Osteoblast (primary cell): ENCODE results near the gene RREB1. TPM values are rescaled to one million over a fixed set of nuclear protein-coding genes. Genes with fewer than 3 reads are reported as not detected.
A peak's percentile ranks its signal among the peaks of the same experiment; 100 is the strongest.

Experiments used
- DNase-seq: peaks from one replicate; pipeline ENCODE4 v3.0.0; 2011; ENCODE audit warnings: low spot score, mixed read lengths; ENCODE audit not compliant: insufficient read length; ENCODE audit errors: missing footprints
- H2AFZ ChIP-seq: 2 replicates; pipeline ENCODE4 v1.6.0; 2011; ENCODE audit warnings: mild to moderate bottlenecking, low read length
- H3K27ac ChIP-seq: 2 replicates; pipeline ENCODE4 v1.5.1; 2011; ENCODE audit warnings: mild to moderate bottlenecking, low read depth, low read length, moderate library complexity
- H3K27me3 ChIP-seq: 2 replicates; pipeline ENCODE4 v1.6.0; 2012; ENCODE audit warnings: mild to moderate bottlenecking, control low read depth, inconsistent platforms, low read length, moderate library complexity; ENCODE audit not compliant: insufficient read depth
- H3K36me3 ChIP-seq: 2 replicates; pipeline ENCODE4 v1.5.1; 2011; ENCODE audit warnings: mild to moderate bottlenecking, low read length, control low read depth, moderate library complexity; ENCODE audit not compliant: insufficient read depth
- H3K4me1 ChIP-seq: 2 replicates; pipeline ENCODE4 v1.5.1; 2011; ENCODE audit warnings: mild to moderate bottlenecking, low read length, control low read depth, moderate library complexity; ENCODE audit not compliant: insufficient read depth
- H3K4me2 ChIP-seq: 2 replicates; pipeline ENCODE4 v1.6.0; 2011; ENCODE audit warnings: mild to moderate bottlenecking, low read length; ENCODE audit not compliant: insufficient read depth
- H3K4me3 ChIP-seq: fragments of 200-600 bp; sonication (generic); 3 replicates; pipeline ENCODE4 v1.5.1; 2012; ENCODE audit warnings: mild to moderate bottlenecking, low read length, inconsistent platforms; ENCODE audit not compliant: insufficient read depth
- H3K79me2 ChIP-seq: 2 replicates; pipeline ENCODE4 v1.6.0; 2012; ENCODE audit warnings: mild to moderate bottlenecking, low read length, control low read depth, inconsistent platforms; ENCODE audit not compliant: insufficient read depth
- H3K9me3 ChIP-seq: 2 replicates; pipeline ENCODE4 v1.5.1; 2011; ENCODE audit warnings: low read depth, low read length, control low read depth
- H4K20me1 ChIP-seq: 2 replicates; pipeline ENCODE4 v1.6.0; 2012; ENCODE audit warnings: mild to moderate bottlenecking, low read length, control low read depth; ENCODE audit not compliant: insufficient read depth
- total RNA-seq: library from RNA; depleted of rRNA; stranded (reverse); fragments of >200 nt; gene quantifications from 2 replicates; pipeline ENCODE4 v1.2.3, GENCODE V29; 2012
- TF ChIP-seq, protein P1 (sequence below): IDR thresholded peaks from 2 replicates; pipeline ENCODE4 v1.5.1; 2011; ENCODE audit warnings: mild to moderate bottlenecking, low read depth, low read length, moderate library complexity; ENCODE audit errors: extremely low read depth

Gene RREB1
- total RNA-seq, 1 donor, result 29.3 TPM

DNA sequence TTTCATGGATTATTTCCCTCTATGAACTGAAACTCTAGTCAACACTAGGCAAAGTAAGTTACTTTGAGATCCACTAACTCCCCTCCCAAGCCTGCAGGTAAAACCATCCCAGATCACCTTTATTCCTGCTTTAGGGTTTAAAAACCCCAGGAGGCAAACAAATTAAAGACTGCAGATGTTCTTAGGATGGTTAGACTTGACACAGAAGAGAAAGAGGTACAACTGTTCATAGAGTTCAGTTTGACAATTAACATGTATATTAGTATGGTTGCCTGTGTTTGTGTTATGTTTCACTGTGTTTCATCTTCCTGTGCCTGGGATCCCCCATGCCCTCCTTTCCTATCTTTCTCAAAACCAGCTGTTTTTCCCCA lies 53.5 kb downstream of the RREB1 start:
- no peak overlapping the region for H3K4me2 ChIP-seq
- H4K20me1 ChIP-seq, result peaks cover 18% of the 10 kb centered on the region
- H3K9me3 ChIP-seq, result no peaks in the 10 kb centered on the region
- H3K27ac ChIP-seq, result no peak overlapping the region
- no peak for DNase-seq
- TF ChIP-seq, protein P1, sequence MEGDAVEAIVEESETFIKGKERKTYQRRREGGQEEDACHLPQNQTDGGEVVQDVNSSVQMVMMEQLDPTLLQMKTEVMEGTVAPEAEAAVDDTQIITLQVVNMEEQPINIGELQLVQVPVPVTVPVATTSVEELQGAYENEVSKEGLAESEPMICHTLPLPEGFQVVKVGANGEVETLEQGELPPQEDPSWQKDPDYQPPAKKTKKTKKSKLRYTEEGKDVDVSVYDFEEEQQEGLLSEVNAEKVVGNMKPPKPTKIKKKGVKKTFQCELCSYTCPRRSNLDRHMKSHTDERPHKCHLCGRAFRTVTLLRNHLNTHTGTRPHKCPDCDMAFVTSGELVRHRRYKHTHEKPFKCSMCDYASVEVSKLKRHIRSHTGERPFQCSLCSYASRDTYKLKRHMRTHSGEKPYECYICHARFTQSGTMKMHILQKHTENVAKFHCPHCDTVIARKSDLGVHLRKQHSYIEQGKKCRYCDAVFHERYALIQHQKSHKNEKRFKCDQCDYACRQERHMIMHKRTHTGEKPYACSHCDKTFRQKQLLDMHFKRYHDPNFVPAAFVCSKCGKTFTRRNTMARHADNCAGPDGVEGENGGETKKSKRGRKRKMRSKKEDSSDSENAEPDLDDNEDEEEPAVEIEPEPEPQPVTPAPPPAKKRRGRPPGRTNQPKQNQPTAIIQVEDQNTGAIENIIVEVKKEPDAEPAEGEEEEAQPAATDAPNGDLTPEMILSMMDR, result no peak
- H3K79me2 ChIP-seq, result peaks cover 95% of the 10 kb centered on the region
- H3K4me1 ChIP-seq, result peaks cover 48% of the 10 kb centered on the region
- H2AFZ ChIP-seq, result no peak overlapping the region
- no peak overlapping the region for H3K4me3 ChIP-seq
- no peaks in the 10 kb centered on the region for H3K27me3 ChIP-seq
- no peaks in the 10 kb centered on the region for H3K36me3 ChIP-seq

DNA sequence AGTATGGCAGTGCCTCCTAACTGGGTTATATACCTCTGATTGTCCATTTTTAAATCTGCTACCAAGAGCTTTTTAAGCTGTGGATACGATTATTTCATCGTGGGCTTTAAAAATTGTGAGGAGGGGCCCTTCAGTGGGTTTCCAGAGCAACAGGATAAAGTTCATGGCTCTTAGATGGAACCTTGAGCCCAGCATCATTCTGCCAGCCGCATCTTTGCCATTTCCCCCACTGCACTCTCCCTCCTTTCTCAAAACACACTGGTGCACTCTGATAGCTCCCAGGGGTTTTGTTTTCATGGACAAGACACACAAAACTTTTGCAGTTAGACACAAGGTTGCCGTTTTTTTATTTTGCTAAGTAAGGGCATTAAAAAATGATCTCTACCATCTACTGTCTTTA lies 54.1 kb downstream of the RREB1 start:
- Histone ChIP-seq H3K4me1 (peaks cover 48% of the 10 kb centered on the region), H4K20me1 (peaks cover 18% of the 10 kb centered on the region)

DNA sequence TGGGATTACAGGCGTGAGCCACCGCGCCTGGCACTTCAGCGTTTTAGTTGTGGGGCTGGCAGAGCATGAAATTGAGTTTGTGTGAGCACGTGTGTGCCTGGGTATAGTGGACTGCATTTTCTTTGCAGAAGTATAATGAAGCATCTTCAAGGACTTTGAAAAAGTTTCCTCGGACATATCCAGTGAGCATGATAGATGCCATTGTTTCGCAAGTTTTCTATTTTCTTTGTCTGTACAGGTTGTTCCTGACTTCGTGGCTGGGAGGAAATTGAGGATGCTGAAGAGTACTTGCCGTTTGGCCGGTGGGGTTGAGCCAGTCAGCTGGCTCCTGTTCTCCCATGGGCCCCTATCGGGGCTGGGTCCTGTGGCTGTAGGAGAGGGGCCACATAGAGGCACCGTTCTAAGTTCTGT lies 55.9 kb downstream of the RREB1 start:
- Histone ChIP-seq H3K9me3 (no peaks in the 10 kb centered on the region), H3K4me3 (no peak overlapping the region), H4K20me1 (peaks cover 23% of the 10 kb centered on the region), H3K27me3 (no peaks in the 10 kb centered on the region), H3K4me2 (no peak overlapping the region), H3K4me1 (peaks cover 39% of the 10 kb centered on the region), H2AFZ (no peak overlapping the region), H3K79me2 (peaks cover 94% of the 10 kb centered on the region), H3K27ac (peak overlapping the region; percentile 90), H3K36me3 (no peaks in the 10 kb centered on the region)
- no peak for DNase-seq
- TF ChIP-seq, protein P1, result no peak

More for the DNA sequence above, 54.1 kb downstream of the RREB1 start:
- Histone ChIP-seq H3K27me3 (no peaks in the 10 kb centered on the region), H3K36me3 (no peaks in the 10 kb centered on the region), H3K4me2 (no peak overlapping the region), H2AFZ (no peak overlapping the region), H3K9me3 (no peaks in the 10 kb centered on the region), H3K4me3 (no peak overlapping the region), H3K79me2 (peaks cover 95% of the 10 kb centered on the region), H3K27ac (no peak overlapping the region)
- no peak for DNase-seq
- TF ChIP-seq, protein P1, result no peak

DNA sequence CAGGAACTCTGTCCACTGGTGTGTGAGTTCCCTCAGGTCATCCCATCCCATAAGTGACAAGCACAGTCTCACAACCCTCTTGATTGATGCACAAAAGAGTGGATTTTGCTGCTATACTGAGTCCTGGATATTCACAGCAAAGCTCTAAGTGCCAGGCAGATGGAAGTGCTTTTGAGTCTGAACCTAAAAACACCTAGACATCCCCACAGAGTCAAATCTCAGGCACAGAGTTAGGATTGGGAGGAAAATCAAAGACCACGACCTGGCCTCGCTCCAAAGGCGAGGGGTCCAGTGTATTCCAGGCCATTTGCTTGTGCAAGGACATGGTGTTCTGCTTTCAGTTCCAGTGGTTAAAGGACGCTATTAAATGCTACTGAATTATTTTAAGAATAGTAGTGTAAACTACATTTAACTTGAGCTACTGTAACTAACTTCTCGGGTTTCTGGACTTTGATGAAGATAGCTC lies 56.8 kb downstream of the RREB1 start:
- H3K9me3 ChIP-seq, result no peaks in the 10 kb centered on the region
- peaks cover 94% of the 10 kb centered on the region for H3K79me2 ChIP-seq
- no peaks in the 10 kb centered on the region for H3K27me3 ChIP-seq
- H2AFZ ChIP-seq, result no peak overlapping the region
- peaks cover 48% of the 10 kb centered on the region for H3K4me1 ChIP-seq
- H3K4me3 ChIP-seq, result no peak overlapping the region
- TF ChIP-seq, protein P1, result no peak
- no peaks in the 10 kb centered on the region for H3K36me3 ChIP-seq
- no peak overlapping the region for H3K4me2 ChIP-seq
- H4K20me1 ChIP-seq, result peaks cover 26% of the 10 kb centered on the region
- H3K27ac ChIP-seq, result peak overlapping the region; percentile 90
- DNase-seq, result no peak
